HCT116 (cell line): Measurements from ENCODE around the gene GMDS. TPM values are rescaled to one million over a fixed set of nuclear protein-coding genes. Genes with fewer than 3 reads are reported as not detected.
A peak's percentile ranks its signal among the peaks of the same experiment; 100 is the strongest.

Experiments
- ATAC-seq: fragments of 200-7000 bp; cut with Tn5 transposase; 2 replicates; pipeline ENCODE4 v1.9.1; 2020; ENCODE audit warnings: mild to moderate bottlenecking, moderate library complexity
- BruUV-seq: library from RNA; stranded (reverse); fragments of 400-500 nt; replicated peaks from 2 replicates; lab custom pipeline; 2021; lab: Mats Ljungman, UMichigan
- CTCF ChIA-PET: fragments of 300-600 bp; sonication (Branson Sonifier 250); formaldehyde crosslinking; loops from one replicate; lab custom pipeline; 2021; ENCODE audit warnings: antibody characterized with exemption; lab: Charles Lee
- POLR2A ChIA-PET: fragments of 300-600, 350-600 bp; sonication (Branson Sonifier 250); formaldehyde crosslinking; loops from one replicate; lab custom pipeline; 2021; ENCODE audit warnings: antibody characterized with exemption; lab: Charles Lee
- RAD21 ChIA-PET, 2 experiments: fragments of 300-600 bp; sonication (Branson Sonifier 250); formaldehyde crosslinking; loops; one replicate each; lab custom pipeline; 2023; ENCODE audit warnings: low total read pairs in 2 of 2; ENCODE audit not compliant: uncharacterized antibody in 2 of 2, unreplicated experiment in 2 of 2, low non-redundant PET in 1 of 2; lab: Charles Lee
- DNase-seq: peaks from one replicate; pipeline ENCODE4 v3.0.0-alpha.2; 2010; ENCODE audit warnings: low read depth, low spot score
- H2AFZ ChIP-seq: fragments of 200-600 bp; shearing (Covaris generic), sonication (generic); 2 replicates; pipeline ENCODE4 v1.6.1; 2017; ENCODE audit warnings: low read depth, mixed run types, mixed read lengths, antibody characterized with exemption, low read length; ENCODE audit not compliant: poor library complexity, severe bottlenecking
- H3K27ac ChIP-seq: 2 replicates; pipeline ENCODE4 v1.5.1; 2012; ENCODE audit warnings: low read depth, low read length
- H3K27me3 ChIP-seq: fragments of 200-600 bp; sonication (generic); 2 replicates; pipeline ENCODE4 v1.6.1; 2016; ENCODE audit warnings: mixed run types, low read length, mixed read lengths; ENCODE audit not compliant: insufficient read depth
- H3K36me3 ChIP-seq, 2 experiments: fragments of 200-500 bp in 1 of 2; fragments of 200-600 bp in 1 of 2; sonication (Bioruptor generic) in 1 of 2; sonication (generic) in 1 of 2; 2 replicates each; pipeline versions ENCODE4 v1.5.1 to v1.6.1; 2014 to 2016; ENCODE audit warnings: low read length in 2 of 2, inconsistent platforms in 1 of 2, mixed read lengths in 1 of 2, mixed run types in 1 of 2; ENCODE audit not compliant: insufficient read depth in 2 of 2, control insufficient read depth in 1 of 2
- H3K4me1 ChIP-seq, 2 experiments: fragments of 200-600 bp in 1 of 2; sonication (generic) in 1 of 2; 2 replicates each; pipeline versions ENCODE4 v1.5.1 to v1.6.1; 2012 to 2017; ENCODE audit warnings: low read length in 2 of 2, inconsistent platforms in 1 of 2, mild to moderate bottlenecking in 1 of 2, mixed read lengths in 1 of 2, mixed run types in 1 of 2, moderate library complexity in 1 of 2; ENCODE audit not compliant: insufficient read depth in 2 of 2, control insufficient read depth in 1 of 2
- H3K4me2 ChIP-seq: fragments of 200-600 bp; sonication (generic); 2 replicates; pipeline ENCODE4 v1.6.1; 2017; ENCODE audit warnings: mixed run types, low read length, mixed read lengths
- H3K4me3 ChIP-seq, 2 experiments: fragments of 200-600 bp in 1 of 2; sonication (generic) in 1 of 2; replicated peaks in 1 of 2; 2 replicates each; pipeline ENCODE4 v1.5.1; 2011 to 2016; ENCODE audit warnings: low read length in 2 of 2, control low read depth in 1 of 2, low read depth in 1 of 2, mild to moderate bottlenecking in 1 of 2, mixed read lengths in 1 of 2, mixed run types in 1 of 2
- H3K79me2 ChIP-seq: fragments of 200-600 bp; sonication (generic); 2 replicates; pipeline ENCODE4 v1.6.1; 2017; ENCODE audit warnings: mild to moderate bottlenecking, mixed run types, low read length, moderate library complexity, mixed read lengths; ENCODE audit not compliant: insufficient read depth
- H3K9ac ChIP-seq: fragments of 200-600 bp; sonication (generic); 2 replicates; pipeline ENCODE4 v1.6.1; 2016; ENCODE audit warnings: low read length, mixed read lengths
- H3K9me2 ChIP-seq: fragments of 200-600 bp; sonication (generic), shearing (Covaris generic); 2 replicates; pipeline ENCODE4 v1.6.1; 2017; ENCODE audit warnings: mixed run types, mild to moderate bottlenecking, moderate library complexity; ENCODE audit not compliant: insufficient read depth
- H3K9me3 ChIP-seq, 2 experiments: fragments of 200-500 bp in 1 of 2; fragments of 200-600 bp in 1 of 2; sonication (Bioruptor generic) in 1 of 2; sonication (generic) in 1 of 2; 2 replicates each; pipeline ENCODE4 v1.6.1; 2014 to 2017; ENCODE audit warnings: low read length in 2 of 2, mixed read lengths in 2 of 2, inconsistent platforms in 1 of 2, low read depth in 1 of 2, mild to moderate bottlenecking in 1 of 2, mixed run types in 1 of 2, moderate library complexity in 1 of 2; ENCODE audit not compliant: control insufficient read depth in 1 of 2, insufficient read depth in 1 of 2
- H4K20me1 ChIP-seq: fragments of 200-600 bp; sonication (generic), shearing (Covaris generic); 2 replicates; pipeline ENCODE4 v1.6.1; 2017; ENCODE audit warnings: mixed run types, mild to moderate bottlenecking, moderate library complexity; ENCODE audit not compliant: insufficient read depth
- CBX3 ChIP-seq: IDR thresholded peaks from 2 replicates; pipeline ENCODE4 v1.6.1; 2012; ENCODE audit warnings: low read depth
- CEBPB ChIP-seq: IDR thresholded peaks from 2 replicates; pipeline ENCODE4 v1.6.1; 2012; ENCODE audit warnings: low read depth
- JUND ChIP-seq: IDR thresholded peaks from 2 replicates; pipeline ENCODE4 v1.6.1; 2012
- POLR2A ChIP-seq: IDR thresholded peaks from 2 replicates; pipeline ENCODE4 v1.7.0; 2011; ENCODE audit warnings: borderline replicate concordance; ENCODE audit not compliant: insufficient read depth, insufficient read length; ENCODE audit errors: extremely low read depth
- RAD21 ChIP-seq: IDR thresholded peaks from 2 replicates; pipeline ENCODE4 v1.6.1; 2012; ENCODE audit warnings: low read depth, mild to moderate bottlenecking
- REST ChIP-seq: IDR thresholded peaks from 2 replicates; pipeline ENCODE4 v1.6.1; 2012; ENCODE audit warnings: low read depth
- SIN3A ChIP-seq: IDR thresholded peaks from 2 replicates; pipeline ENCODE4 v1.6.1; 2012; ENCODE audit warnings: low read depth
- SP1 ChIP-seq: IDR thresholded peaks from 2 replicates; pipeline ENCODE4 v1.6.1; 2012; ENCODE audit warnings: low read depth
- ZFX ChIP-seq: fragments of 450-650 bp; IDR thresholded peaks from 2 replicates; pipeline ENCODE4 v1.6.1; 2017
- intact Hi-C: fragments of 100-400 bp; cut with micrococcal nuclease; formaldehyde crosslinking; loops from 2 replicates; pipeline ENCODE4 v1.10.0; 2022
- total RNA-seq: library from RNA; stranded (reverse); gene quantifications from one replicate; pipeline ENCODE4 v1.2.1, GENCODE V29; 2021; ENCODE audit not compliant: unreplicated experiment
- TF ChIP-seq, protein P1 (sequence below), 3 experiments: fragments of 200-600 bp in 1 of 3; sonication (generic) in 1 of 3; IDR thresholded peaks in 2 of 3; conservative IDR thresholded peaks in 1 of 3; 2 replicates each; pipeline ENCODE4 v1.5.1; 2012 to 2017; ENCODE audit warnings: low read depth in 2 of 3, low read length in 2 of 3, antibody characterized with exemption in 1 of 3, borderline replicate concordance in 1 of 3, control low read depth in 1 of 3, mild to moderate bottlenecking in 1 of 3, mixed read lengths in 1 of 3, mixed run types in 1 of 3, moderate library complexity in 1 of 3; ENCODE audit not compliant: insufficient read depth in 1 of 3
- TF ChIP-seq, protein P2 (sequence below): IDR thresholded peaks from 2 replicates; pipeline ENCODE4 v1.6.1; 2012

Gene GMDS
- total RNA-seq, 1 experiment from 2014 or later = 34.4 TPM

DNA sequence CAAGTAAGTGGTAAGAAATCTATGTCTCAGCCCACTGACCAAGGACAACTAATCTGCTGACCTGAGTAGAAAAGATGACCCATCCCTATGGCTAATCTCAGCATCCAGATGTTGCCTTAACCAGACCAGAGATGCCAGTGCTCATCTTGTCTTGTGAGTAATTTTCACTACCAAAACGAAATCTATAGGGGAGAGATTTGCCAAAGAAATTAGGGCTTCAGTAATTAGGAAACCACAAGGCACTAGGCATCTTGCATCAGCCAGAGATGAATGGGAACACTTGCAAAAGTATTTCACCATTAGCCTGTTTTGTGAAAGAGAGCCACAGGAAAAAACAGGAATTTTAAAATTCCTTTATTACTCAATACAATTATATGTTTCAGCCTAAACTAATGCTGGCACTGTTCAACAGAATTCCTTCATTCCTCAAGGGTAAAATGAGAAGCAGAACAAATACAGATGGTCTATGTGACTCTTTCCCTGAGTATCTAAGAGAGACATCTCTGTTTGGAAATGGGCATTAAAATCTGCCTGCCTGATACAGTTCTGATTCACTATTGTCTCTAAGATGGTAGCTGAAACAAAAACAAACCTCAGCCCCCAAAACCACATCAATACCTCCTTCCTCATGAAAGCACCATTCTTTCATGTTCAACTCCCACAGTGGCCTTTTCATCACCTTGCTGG, 87.8 kb downstream of the GMDS start:
- DNase-seq (peak; percentile 48), ATAC-seq (peak; percentile 45)
- POLR2A ChIA-PET = no interaction called here
- Histone ChIP-seq H3K4me2 (peak overlapping the region; percentile 12; the same call in 1 of the 2 replicates), H4K20me1 (no peaks in the 10 kb centered on the region), H3K4me1 (peaks cover 37 to 49% of the 10 kb centered on the region in 2 experiments), H3K9me2 (no peaks in the 10 kb centered on the region), H3K9ac (no peak overlapping the region), H3K36me3 (no peaks in the 10 kb centered on the region), H2AFZ (no peak overlapping the region), H3K9me3 (no peaks in the 10 kb centered on the region), H3K27me3 (no peaks in the 10 kb centered on the region), H3K79me2 (no peaks in the 10 kb centered on the region), H3K27ac (peak overlapping the region; percentile 22; the same call in 1 of the 2 replicates), H3K4me3 (no peak overlapping the region)
- no TSS peak for BruUV-seq
- TF ChIP-seq ZFX = no peak
- 0 out of 2 replicates have a peak, but pooled peaks have one; percentile 4 for TF ChIP-seq RAD21
- 0 out of 2 replicates have a peak, but pooled peaks have one; percentile 14 for TF ChIP-seq JUND
- 0 out of 2 replicates have a peak, but pooled peaks have one; percentile 12 for TF ChIP-seq CEBPB
- TF ChIP-seq SP1 = peak; percentile 29; the same call in 1 of the 2 replicates
- RAD21 ChIA-PET = no interaction called here
- CTCF ChIA-PET = interaction anchor here (1.3 kb wide), 1 partner anchor 25 kb away, joined by 4 read pairs; no protein-coding TSS in a partner anchor
- intact Hi-C loops = no loop called here

- H3K36me3 ChIP-seq = no peaks in the 10 kb centered on the region
- CTCF ChIA-PET = no interaction called here
- H3K79me2 ChIP-seq = no peaks in the 10 kb centered on the region
- H3K27me3 ChIP-seq = no peaks in the 10 kb centered on the region
- H3K4me2 ChIP-seq = no peak overlapping the region
- no peak overlapping the region for H3K9ac ChIP-seq
- peaks cover 21 to 37% of the 10 kb centered on the region in 2 experiments for H3K4me1 ChIP-seq
- H3K4me3 ChIP-seq = no peak overlapping the region
- POLR2A ChIA-PET = no interaction called here
- RAD21 ChIA-PET = no interaction called here
- no peaks in the 10 kb centered on the region for H3K9me2 ChIP-seq
- intact Hi-C loops = no loop called here
- no peaks in the 10 kb centered on the region for H3K9me3 ChIP-seq
- ATAC-seq = no peak
- TF ChIP-seq POLR2A (no peak), ZFX (no peak), SIN3A (no peak), SP1 (no peak), REST (no peak), CBX3 (no peak), RAD21 (no peak)
- TF ChIP-seq, protein P1, sequence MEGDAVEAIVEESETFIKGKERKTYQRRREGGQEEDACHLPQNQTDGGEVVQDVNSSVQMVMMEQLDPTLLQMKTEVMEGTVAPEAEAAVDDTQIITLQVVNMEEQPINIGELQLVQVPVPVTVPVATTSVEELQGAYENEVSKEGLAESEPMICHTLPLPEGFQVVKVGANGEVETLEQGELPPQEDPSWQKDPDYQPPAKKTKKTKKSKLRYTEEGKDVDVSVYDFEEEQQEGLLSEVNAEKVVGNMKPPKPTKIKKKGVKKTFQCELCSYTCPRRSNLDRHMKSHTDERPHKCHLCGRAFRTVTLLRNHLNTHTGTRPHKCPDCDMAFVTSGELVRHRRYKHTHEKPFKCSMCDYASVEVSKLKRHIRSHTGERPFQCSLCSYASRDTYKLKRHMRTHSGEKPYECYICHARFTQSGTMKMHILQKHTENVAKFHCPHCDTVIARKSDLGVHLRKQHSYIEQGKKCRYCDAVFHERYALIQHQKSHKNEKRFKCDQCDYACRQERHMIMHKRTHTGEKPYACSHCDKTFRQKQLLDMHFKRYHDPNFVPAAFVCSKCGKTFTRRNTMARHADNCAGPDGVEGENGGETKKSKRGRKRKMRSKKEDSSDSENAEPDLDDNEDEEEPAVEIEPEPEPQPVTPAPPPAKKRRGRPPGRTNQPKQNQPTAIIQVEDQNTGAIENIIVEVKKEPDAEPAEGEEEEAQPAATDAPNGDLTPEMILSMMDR (IDR thresholded peaks at IDR 0.05 in 2 of 3, conservative IDR thresholded peaks at IDR 0.05 in 1 of 3; ENCODE audit: borderline replicate concordance in 1 of 3, insufficient read depth in 1 of 3, low read depth in 2 of 3, low read length in 2 of 3) = no peak
- TF ChIP-seq, protein P2, sequence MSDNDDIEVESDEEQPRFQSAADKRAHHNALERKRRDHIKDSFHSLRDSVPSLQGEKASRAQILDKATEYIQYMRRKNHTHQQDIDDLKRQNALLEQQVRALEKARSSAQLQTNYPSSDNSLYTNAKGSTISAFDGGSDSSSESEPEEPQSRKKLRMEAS = no peak
- no peak overlapping the region for H2AFZ ChIP-seq
- H4K20me1 ChIP-seq = no peaks in the 10 kb centered on the region
- no TSS peak for BruUV-seq
- DNase-seq = no peak
- no peak overlapping the region for H3K27ac ChIP-seq
These were observed 90.2 kb downstream of the GMDS start for GRCh38 chr6:2155206-2155605.
